ENCODE data around the gene FASN.
"Not testable (repeated sequence)": the region's sequence is repeated elsewhere in the genome, so short reads cannot be mapped to it uniquely, and the experiment has no call there.

FASN gene

GRCh38 chr17:82041144-82041814 lies 56.8 kb downstream of the FASN start:
- DNase-seq (ENCODE audit: low spot score) = no peak

DNA sequence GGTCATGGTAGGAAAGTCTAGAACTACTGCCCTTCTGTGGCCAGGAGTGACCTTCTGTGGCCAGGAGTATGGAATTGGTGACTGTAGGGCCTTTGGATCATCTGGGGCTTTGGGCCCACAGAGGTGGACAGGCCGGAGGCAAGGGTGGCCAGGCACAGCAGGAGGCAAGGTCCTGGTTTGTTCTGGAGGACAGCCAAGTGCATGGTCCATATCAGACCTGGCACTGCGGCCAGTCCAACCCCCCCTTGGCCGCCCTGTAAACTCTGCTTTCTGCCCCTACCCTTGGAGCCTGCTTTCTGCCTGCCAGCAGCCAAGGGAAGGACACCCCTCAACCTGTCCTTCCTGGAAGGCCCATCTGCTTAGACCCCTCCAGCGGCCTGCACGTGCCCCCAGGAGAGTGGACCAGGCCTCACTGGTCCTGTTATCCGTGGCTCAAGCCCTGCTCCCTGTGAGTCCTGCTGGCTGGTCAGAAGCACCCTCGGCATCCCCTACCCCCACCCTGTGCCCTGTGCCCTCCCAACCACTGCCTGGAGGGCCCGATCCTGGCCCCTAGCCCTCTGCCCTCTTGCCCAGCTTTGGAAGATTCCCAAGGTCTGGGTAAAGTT lies 58.2 kb downstream of the FASN start:
- no peak for DNase-seq (ENCODE audit: low spot score)

DNA sequence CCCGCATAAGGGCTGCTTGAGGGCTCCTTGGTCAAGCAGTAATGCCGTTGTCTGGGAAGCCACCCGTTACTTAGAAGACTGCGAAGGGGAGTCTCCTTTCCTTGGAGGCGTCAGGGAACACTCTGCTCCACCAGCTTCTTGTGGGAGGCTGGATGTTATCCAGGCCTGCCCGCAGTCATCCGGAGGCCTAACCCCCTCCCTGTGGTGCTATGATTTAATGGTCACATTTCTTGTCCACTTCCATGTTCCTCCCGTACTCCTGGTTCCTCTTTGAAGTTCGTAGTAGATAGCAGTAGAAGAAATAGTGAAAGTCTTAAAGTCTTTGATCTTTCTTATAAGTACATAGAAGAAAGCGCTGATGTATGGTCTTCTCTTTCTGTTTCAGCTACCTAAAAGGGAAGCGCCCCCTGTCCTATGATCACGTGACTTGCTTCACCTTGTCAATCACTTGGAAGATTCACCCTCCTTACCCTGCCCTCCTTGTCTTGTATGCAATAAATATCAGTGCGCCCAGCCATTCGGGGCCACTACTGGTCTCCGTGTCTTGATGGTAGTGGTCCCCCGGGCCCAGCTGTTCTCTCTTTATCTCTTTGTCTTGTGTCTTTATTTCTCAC lies 59.1 kb downstream of the FASN start:
- DNase-seq (ENCODE audit: low spot score) = not testable (repeated sequence)

GRCh38 chr17:82037889-82038195 lies 60.2 kb downstream of the FASN start:
- no peak for DNase-seq (ENCODE audit: low spot score)

DNA sequence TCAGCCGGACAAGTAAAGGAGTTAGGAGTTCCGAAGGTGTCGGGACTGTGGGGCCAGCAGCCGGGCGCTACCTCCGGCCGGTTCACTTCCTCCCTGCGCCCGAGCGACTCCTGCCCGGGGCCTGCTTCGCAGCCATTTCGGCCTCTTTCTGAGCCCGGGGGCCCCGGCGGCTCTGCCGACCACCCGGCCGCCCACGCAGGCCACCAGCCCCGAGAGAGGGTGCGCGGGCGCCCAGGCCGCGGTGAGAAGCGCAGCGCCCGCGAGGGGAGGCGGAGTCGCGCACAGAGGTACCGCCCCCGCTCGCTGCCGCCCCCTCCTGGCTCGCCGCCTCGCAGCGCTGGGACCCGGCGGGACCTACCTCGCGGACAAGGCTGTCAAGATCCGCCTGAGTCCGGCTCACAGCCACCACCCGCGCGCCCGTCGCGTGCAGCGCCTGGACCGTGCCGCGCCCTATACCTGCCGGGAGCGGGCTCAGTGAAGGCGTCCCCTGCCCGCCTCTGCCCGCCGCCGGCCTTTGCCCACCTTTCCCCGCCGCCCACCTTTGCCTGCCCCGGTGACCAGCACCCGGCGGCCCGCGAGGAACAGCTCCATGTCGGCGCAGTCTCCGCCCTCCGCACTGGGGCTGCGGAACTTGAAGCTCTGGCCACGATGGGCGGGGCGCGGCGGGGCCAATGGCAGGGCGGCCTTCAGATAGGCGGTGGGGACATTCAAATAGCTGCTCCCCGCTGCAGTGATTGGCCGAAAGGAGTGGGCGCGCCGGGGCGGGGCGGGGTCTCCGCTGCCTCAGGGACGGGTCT lies 60.7 kb downstream of the FASN start, which contains the start of gene DCXR:
Gene DCXR, minus strand, starts transcription at position 606 of the 797 bp plus-strand sequence. Its CDS starts 15 bp downstream, at position 591.
- peak; percentile 96 for DNase-seq (ENCODE audit: low spot score)

DNA sequence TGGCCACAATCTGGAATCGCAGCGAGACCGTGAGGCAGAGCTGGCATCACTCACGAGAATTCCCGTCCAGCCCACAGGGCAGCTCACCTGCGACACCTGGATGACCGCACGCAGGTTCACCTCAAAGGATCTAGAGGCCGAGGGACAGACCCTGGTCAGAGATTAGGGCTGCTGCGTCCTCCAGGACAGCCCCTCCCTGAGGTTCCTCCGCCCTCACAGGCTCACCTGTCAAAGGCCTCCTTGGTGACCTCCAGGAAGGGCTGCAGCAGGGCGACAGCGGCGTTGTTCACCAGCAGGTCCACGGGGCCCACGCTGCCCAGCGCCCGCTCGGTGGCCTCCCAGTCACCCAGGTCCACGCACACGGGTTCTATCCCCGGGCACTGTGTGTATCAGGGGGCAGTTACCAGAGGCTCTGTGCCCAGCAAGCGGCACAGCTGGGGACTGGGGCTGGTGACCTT lies 61.4 kb downstream of the FASN start:
- DNase-seq (ENCODE audit: low spot score) = no peak

DNA sequence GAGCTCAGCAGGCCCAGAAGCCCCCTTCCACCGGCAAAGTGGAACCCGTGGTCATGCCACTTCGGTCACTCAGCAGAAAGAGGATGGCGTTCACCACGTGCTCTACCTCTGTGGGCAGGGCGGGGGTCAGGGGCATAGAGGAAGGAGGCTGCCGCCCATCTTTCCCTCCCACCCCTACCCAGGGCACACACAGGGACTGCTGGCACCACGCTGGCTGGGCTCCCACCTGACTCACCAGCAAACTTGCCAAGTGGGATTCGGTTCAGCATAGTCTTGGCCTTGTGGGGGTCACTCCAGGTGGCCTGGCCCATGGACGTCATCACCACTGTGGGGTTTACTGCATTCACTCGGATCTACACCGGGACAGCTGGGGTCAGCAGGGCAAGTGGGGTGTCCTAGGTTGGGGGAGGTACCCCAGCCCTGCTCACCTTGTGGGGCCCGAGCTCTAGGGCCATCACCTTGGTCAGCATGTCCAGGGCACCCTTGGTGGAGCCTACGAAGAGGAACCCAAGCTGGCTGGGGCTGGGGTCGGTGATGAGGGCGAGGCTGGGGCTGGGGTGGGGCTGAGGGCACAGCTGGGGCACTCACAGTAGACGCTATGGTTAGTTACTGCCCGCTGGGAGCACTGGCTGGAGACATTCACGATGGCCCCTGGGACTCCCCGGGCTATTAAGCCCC lies 61.9 kb downstream of the FASN start:
- no peak for DNase-seq (ENCODE audit: low spot score)

GRCh38 chr17:82035488-82035887 lies 62.5 kb downstream of the FASN start:
- no peak for DNase-seq (ENCODE audit: low spot score)

DNA sequence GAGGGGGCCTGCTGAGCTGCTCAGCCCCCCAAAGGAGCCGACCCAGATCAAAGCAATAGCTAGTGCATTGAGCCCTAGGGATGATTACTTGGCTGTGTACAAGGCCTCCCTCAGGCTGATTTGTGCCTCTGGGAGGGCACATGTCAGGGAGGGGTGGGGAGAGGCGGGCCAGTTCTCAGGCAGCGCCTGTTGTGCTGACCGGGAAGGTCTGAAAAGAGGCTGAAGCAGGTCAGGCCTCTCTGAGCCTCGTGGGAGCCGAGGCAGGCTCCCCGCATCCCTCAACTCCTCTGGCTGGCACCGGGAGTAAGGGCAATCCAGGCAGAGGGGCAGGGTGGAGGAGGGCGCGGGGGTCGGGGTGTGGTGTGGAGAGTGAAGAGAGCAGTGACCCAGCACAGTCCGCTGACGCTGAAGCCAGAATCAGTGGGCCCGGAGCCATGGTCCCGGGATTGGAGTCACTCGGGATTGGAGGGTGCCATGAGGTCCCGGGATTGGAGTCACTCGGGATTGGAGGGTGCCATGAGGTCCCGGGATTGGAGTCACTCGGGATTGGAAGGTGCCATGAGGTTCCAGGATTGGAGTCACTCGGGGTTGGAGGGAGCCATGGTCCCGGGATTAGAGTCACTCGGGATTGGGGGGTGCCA lies 63.5 kb downstream of the FASN start:
- DNase-seq (ENCODE audit: low spot score) = no peak

DNA sequence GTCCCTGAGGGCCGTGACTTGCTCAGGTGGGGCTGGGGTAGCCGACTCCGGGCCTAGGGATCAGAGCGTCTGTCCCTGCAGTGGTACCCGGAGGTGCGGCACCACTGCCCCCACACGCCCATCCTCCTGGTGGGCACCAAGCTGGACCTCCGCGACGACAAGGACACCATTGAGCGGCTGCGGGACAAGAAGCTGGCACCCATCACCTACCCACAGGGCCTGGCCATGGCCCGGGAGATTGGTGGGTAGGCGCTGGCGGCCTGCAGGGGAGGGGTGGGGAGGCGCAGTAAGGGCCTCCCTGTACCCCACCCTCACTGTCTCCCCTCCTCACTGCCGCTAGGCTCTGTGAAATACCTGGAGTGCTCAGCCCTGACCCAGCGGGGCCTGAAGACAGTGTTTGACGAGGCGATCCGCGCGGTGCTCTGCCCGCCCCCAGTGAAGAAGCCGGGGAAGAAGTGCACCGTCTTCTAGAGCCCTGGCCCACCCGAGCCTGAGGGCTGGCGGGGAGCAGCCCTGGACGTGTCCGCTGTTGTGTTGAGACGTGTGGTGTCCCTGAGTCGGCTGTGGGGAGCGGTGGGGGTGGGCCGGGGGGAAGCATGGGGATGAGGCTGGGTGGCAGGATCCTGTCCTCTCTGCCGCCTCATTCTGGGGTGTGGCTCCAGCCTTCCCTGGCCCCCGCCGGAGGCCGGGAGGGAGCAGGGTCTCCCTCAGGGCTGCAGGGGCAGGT lies 64.5 kb downstream of the FASN start:
- DNase-seq (ENCODE audit: low spot score) = no peak

GRCh38 chr17:82031885-82032627 lies 66.0 kb downstream of the FASN start:
- no peak for DNase-seq (ENCODE audit: low spot score)

- no peak for DNase-seq (ENCODE audit: low spot score)
These were observed 66.6 kb downstream of the FASN start, which contains the start of gene RAC3 for GRCh38 chr17:82031303-82031884. Gene RAC3 (plus strand): TSS chr17:82031678. CDS start chr17:82031762, 84 bp downstream.

GRCh38 chr17:82030470-82031302 lies 67.3 kb downstream of the FASN start:
- peak; percentile 86 for DNase-seq (ENCODE audit: low spot score)

DNA sequence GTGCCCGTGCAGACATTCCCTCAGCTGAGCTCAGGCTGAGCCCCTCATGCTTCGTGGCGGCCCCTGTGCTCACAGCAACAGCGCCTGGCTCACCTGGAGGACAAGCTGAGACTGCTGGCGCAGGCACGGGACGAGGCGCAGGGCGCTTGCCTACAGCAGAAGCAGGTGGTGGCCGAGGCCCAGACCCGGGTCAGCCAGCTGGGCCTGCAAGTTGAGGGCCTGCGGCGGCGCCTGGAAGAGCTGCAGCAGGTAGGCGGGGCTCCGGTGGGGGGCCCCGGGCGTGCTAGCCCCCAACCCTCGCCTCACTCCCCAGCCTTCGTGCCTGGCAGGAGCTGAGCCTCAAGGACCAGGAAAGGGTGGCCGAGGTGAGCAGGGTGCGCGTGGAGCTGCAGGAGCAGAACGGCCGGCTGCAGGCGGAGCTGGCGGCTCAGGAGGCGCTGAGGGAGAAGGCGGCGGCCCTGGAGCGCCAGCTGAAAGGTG lies 68.0 kb downstream of the FASN start:
- no peak for DNase-seq (ENCODE audit: low spot score)

GRCh38 chr17:82029391-82029790 lies 68.6 kb downstream of the FASN start:
- DNase-seq (ENCODE audit: low spot score) = no peak

DNA sequence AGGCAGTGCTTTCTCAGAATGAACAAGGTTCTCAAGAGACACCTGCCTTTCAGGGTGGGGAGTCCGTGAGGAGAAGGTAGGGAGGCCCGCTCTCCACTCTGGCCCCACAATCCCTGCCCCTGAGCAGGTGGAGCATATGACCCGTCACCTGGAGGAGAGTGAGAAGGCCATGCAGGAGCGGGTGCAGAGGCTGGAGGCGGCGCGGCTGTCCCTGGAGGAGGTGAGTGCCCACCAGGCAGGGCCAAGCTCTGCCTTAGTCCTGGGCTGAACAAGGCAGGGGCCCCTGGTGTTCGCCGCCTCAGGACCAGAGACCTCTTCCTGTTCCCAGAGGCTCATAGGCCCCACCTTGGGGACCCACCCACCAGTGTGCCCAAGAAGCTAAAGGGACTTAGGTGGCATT lies 69.1 kb downstream of the FASN start:
- no peak for DNase-seq (ENCODE audit: low spot score)
